ENCODE results near the gene ZNF674.

The ZNF674 gene

DNA sequence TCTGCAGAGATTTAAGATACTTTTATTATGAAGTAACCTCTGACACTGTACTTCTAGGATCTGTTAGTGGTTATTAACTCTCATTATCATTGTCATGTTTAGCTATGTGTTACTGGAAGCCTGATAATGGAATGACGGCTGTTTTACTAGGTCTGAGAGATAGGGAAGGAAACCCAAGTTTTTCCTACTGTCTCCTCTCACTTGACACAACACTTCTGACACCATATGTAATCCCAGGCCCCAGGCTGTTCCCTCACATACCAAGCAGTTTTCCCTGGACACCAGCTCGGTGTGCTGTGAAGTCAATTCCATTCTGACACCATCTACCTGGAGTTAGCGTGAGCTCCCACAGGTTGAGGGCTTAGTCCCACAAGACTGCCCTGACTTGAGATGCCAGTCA is 85.6 kb downstream of the ZNF674 start:
- no peak for DNase-seq
- Mint-ChIP-seq H3K4me1 (peaks cover 20% of the 10 kb centered on the region), H3K9me3 (no peaks in the 10 kb centered on the region), H3K4me3 (no peak overlapping the region), H3K27me3 (no peaks in the 10 kb centered on the region), H3K27ac (no peak overlapping the region)
- ATAC-seq, result no peak

DNA sequence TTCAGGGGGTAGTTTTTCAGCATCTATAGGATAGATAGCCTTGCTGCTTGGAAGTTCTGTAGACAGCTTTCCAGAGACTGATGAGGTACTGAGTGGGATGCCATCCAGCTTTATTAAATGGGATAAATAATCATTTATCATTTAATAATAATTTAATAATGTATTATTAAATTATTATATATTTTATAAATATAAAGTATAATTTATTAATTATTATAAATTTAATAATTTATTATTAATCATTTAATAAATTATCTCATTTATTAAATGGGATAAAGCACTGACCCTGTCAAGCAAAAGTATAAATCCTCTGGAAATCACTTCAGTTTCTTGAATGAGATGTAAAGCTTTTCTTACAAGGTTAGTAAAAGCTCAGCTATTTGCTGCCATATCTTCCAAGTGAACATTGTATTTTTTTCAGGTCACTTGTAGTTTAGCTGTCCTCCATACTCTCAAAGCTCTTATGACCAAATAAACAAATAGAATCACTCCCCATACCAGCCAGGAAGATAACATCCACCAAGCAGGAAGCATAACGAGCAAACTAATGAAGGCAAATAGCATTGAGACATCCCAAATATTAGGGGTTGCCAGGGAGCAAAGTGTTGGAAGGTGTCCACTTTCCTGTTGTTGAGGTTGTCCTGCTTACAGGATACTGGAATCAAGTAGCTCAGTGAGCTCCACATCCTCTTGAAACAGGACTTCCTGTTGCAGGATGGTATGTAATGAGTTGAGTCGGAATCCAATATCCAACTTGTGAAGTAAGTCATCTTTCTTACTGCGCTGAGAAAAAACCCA is 88.9 kb downstream of the ZNF674 start:
- DNase-seq (no peak), ATAC-seq (no peak)
- Mint-ChIP-seq H3K4me1 (peaks cover 9% of the 10 kb centered on the region), H3K4me3 (no peak overlapping the region), H3K9me3 (no peaks in the 10 kb centered on the region), H3K27me3 (no peaks in the 10 kb centered on the region), H3K27ac (no peak overlapping the region)
